Panc1 (cell line): ENCODE results near the gene MARK4. TPM values are rescaled to one million over a fixed set of nuclear protein-coding genes. Genes with fewer than 3 reads are reported as not detected.

Experiments
- ATAC-seq: fragments of 200-7000 bp; cut with Tn5 transposase; 2 replicates; pipeline ENCODE4 v1.9.1; 2020; ENCODE audit warnings: mild to moderate bottlenecking, moderate library complexity
- BruUV-seq: library from RNA; stranded (reverse); fragments of 400-500 nt; replicated peaks from 2 replicates; lab custom pipeline; 2021; lab: Mats Ljungman, UMichigan
- CTCF ChIA-PET: fragments of 300-600 bp; sonication (Branson Sonifier 250); formaldehyde crosslinking; loops from one replicate; lab custom pipeline; 2022; ENCODE audit warnings: antibody characterized with exemption; lab: Charles Lee
- POLR2A ChIA-PET: fragments of 300-600 bp; sonication (Branson Sonifier 250); formaldehyde crosslinking; loops from one replicate; lab custom pipeline; 2022; ENCODE audit warnings: antibody characterized with exemption; lab: Charles Lee
- DNase-seq: peaks from one replicate; pipeline ENCODE4 v3.0.0-alpha.2; 2010; ENCODE audit warnings: low read depth, low spot score
- H3K27ac ChIP-seq: 2 replicates; pipeline ENCODE4 v1.5.1; 2011; ENCODE audit warnings: mild to moderate bottlenecking, low read length, inconsistent platforms
- H3K27me3 ChIP-seq: fragments of 200-500 bp; sonication (Bioruptor generic); 2 replicates; pipeline ENCODE4 v1.6.0; 2014; ENCODE audit warnings: low read length, inconsistent platforms; ENCODE audit not compliant: control insufficient read depth, insufficient read depth
- H3K36me3 ChIP-seq: fragments of 200-500 bp; sonication (Bioruptor generic); 2 replicates; pipeline ENCODE4 v1.5.1; 2014; ENCODE audit warnings: inconsistent platforms, mild to moderate bottlenecking, low read length, moderate library complexity; ENCODE audit not compliant: control insufficient read depth, insufficient read depth
- H3K4me1 ChIP-seq: 2 replicates; pipeline ENCODE4 v1.5.1; 2011; ENCODE audit warnings: inconsistent platforms, mild to moderate bottlenecking, low read length, moderate library complexity; ENCODE audit not compliant: control insufficient read depth, insufficient read depth
- H3K4me3 ChIP-seq, 2 experiments: 2 replicates each; pipeline ENCODE4 v1.5.1; 2011 to 2012; ENCODE audit warnings: low read depth in 2 of 2, low read length in 2 of 2, mild to moderate bottlenecking in 2 of 2, inconsistent platforms in 1 of 2, moderate library complexity in 1 of 2
- H3K9me3 ChIP-seq: fragments of 200-500 bp; sonication (Bioruptor generic); 2 replicates; pipeline ENCODE4 v1.5.1; 2014; ENCODE audit warnings: low read depth, mild to moderate bottlenecking, inconsistent platforms, low read length, moderate library complexity; ENCODE audit not compliant: control insufficient read depth, insufficient read depth
- POLR2AphosphoS5 ChIP-seq: IDR thresholded peaks from 2 replicates; pipeline ENCODE4 v1.6.1; 2012; ENCODE audit warnings: mild to moderate bottlenecking, low read depth, low read length, moderate library complexity
- SIN3A ChIP-seq: IDR thresholded peaks from 2 replicates; pipeline ENCODE4 v1.6.1; 2012; ENCODE audit warnings: low read depth, mild to moderate bottlenecking, low read length, moderate library complexity, borderline replicate concordance; ENCODE audit not compliant: insufficient read depth
- TCF7L2 ChIP-seq: IDR thresholded peaks from 2 replicates; pipeline ENCODE4 v1.6.1; 2011; ENCODE audit warnings: mild to moderate bottlenecking, low read depth, low read length, inconsistent platforms
- in situ Hi-C: cut with HindIII; loops from 2 replicates; pipeline ENCODE4 v1.10.0; 2016; ENCODE audit warnings: low sequenced_read_pairs, low pct_unique_long_range_greater_than_20kb
- intact Hi-C: fragments of 100-400 bp; cut with micrococcal nuclease; formaldehyde crosslinking; loops from one replicate; pipeline ENCODE4 v1.10.0; 2022; ENCODE audit not compliant: unreplicated experiment
- total RNA-seq: library from RNA; stranded (reverse); gene quantifications from one replicate; pipeline ENCODE4 v1.2.1, GENCODE V29; 2021; ENCODE audit not compliant: unreplicated experiment
- TF ChIP-seq, protein P1 (sequence below), 2 experiments: IDR thresholded peaks; 2 replicates each; pipeline ENCODE4 v1.6.1; 2011 to 2012; ENCODE audit warnings: low read depth in 2 of 2, control low read depth in 1 of 2, low read length in 1 of 2, mild to moderate bottlenecking in 1 of 2, moderate library complexity in 1 of 2; ENCODE audit not compliant: insufficient read depth in 1 of 2
- TF ChIP-seq, protein P2 (sequence below): fragments of 450-650 bp; IDR thresholded peaks from 2 replicates; pipeline ENCODE4 v1.5.1; 2017; ENCODE audit warnings: mild to moderate bottlenecking

Gene MARK4
- total RNA-seq, 1 experiment from 2014 or later = 21.6 TPM

DNA sequence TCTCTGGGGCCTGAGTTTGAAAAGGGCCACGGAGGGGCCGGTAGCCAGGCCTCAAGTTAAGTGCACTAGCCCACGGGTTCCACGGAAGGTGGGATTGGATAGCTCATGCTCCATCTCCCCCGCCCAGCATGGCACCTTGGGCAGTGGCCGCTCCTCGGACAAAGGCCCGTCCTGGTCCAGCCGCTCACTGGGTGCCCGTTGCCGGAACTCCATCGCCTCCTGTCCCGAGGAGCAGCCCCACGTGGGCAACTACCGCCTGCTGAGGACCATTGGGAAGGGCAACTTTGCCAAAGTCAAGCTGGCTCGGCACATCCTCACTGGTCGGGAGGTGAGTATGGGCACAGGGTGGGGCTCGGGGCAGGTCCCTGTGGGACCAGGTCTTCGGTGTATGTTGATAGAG is 7.8 kb downstream of the MARK4 start:
- no peak overlapping the region for H3K4me3 ChIP-seq
- intact Hi-C loops = loop anchor here (10.0 kb wide), 1 partner anchor 66 kb away; the partner anchor contains the start of gene CKM

DNA sequence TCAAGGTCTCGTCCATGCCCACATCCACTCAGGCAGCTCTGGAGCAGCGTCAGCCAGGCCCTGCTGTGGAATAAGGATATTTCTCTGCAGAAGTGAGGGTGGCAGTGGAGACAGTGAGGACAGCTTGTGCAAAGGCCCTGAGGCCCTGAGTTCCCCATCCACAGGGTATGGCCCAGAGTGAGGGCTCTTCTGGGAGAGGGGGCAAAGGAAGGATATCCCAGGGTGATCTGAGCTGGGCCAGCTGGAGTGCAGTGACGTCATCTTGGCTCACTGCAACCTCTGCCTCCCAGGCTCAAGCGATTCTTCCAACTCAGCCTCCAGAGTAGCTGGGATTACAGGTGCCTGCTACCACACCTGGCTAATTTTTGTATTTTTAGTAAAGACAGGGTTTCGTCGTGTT is 11.5 kb downstream of the MARK4 start:
- intact Hi-C loops = no loop called here
- TF ChIP-seq SIN3A (no peak), TCF7L2 (no peak), POLR2AphosphoS5 (no peak)
- TF ChIP-seq, protein P1, sequence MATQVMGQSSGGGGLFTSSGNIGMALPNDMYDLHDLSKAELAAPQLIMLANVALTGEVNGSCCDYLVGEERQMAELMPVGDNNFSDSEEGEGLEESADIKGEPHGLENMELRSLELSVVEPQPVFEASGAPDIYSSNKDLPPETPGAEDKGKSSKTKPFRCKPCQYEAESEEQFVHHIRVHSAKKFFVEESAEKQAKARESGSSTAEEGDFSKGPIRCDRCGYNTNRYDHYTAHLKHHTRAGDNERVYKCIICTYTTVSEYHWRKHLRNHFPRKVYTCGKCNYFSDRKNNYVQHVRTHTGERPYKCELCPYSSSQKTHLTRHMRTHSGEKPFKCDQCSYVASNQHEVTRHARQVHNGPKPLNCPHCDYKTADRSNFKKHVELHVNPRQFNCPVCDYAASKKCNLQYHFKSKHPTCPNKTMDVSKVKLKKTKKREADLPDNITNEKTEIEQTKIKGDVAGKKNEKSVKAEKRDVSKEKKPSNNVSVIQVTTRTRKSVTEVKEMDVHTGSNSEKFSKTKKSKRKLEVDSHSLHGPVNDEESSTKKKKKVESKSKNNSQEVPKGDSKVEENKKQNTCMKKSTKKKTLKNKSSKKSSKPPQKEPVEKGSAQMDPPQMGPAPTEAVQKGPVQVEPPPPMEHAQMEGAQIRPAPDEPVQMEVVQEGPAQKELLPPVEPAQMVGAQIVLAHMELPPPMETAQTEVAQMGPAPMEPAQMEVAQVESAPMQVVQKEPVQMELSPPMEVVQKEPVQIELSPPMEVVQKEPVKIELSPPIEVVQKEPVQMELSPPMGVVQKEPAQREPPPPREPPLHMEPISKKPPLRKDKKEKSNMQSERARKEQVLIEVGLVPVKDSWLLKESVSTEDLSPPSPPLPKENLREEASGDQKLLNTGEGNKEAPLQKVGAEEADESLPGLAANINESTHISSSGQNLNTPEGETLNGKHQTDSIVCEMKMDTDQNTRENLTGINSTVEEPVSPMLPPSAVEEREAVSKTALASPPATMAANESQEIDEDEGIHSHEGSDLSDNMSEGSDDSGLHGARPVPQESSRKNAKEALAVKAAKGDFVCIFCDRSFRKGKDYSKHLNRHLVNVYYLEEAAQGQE (IDR thresholded peaks at IDR 0.05; ENCODE audit: insufficient read depth in 1 of 2, low read depth in 2 of 2, low read length in 1 of 2) = no peak
- TF ChIP-seq, protein P2, sequence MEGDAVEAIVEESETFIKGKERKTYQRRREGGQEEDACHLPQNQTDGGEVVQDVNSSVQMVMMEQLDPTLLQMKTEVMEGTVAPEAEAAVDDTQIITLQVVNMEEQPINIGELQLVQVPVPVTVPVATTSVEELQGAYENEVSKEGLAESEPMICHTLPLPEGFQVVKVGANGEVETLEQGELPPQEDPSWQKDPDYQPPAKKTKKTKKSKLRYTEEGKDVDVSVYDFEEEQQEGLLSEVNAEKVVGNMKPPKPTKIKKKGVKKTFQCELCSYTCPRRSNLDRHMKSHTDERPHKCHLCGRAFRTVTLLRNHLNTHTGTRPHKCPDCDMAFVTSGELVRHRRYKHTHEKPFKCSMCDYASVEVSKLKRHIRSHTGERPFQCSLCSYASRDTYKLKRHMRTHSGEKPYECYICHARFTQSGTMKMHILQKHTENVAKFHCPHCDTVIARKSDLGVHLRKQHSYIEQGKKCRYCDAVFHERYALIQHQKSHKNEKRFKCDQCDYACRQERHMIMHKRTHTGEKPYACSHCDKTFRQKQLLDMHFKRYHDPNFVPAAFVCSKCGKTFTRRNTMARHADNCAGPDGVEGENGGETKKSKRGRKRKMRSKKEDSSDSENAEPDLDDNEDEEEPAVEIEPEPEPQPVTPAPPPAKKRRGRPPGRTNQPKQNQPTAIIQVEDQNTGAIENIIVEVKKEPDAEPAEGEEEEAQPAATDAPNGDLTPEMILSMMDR = no peak
- Histone ChIP-seq H3K27me3 (no peaks in the 10 kb centered on the region), H3K27ac (no peak overlapping the region), H3K9me3 (no peaks in the 10 kb centered on the region), H3K4me3 (no peak overlapping the region), H3K4me1 (no peaks in the 10 kb centered on the region), H3K36me3 (no peaks in the 10 kb centered on the region)
- ATAC-seq (no peak), DNase-seq (no peak)
- no TSS peak for BruUV-seq
- in situ Hi-C loops = no loop called here
- ChIA-PET CTCF (no interaction called here), POLR2A (no interaction called here)

More for the DNA sequence above, 7.8 kb downstream of the MARK4 start:
- CTCF ChIA-PET = interaction anchor here (1.2 kb wide), 1 partner anchor 9 kb away, joined by 3 read pairs; no protein-coding TSS in a partner anchor
- Histone ChIP-seq H3K9me3 (no peaks in the 10 kb centered on the region), H3K36me3 (no peaks in the 10 kb centered on the region), H3K4me1 (no peaks in the 10 kb centered on the region), H3K27me3 (no peaks in the 10 kb centered on the region), H3K27ac (no peak overlapping the region)
- no TSS peak for BruUV-seq
- POLR2A ChIA-PET = no interaction called here
- no peak for DNase-seq
- in situ Hi-C loops = no loop called here
- no peak for TF ChIP-seq SIN3A
- TF ChIP-seq, protein P2 = no peak
- TF ChIP-seq TCF7L2 = no peak
- no peak for TF ChIP-seq POLR2AphosphoS5
- TF ChIP-seq, protein P1 (IDR thresholded peaks at IDR 0.05; ENCODE audit: insufficient read depth in 1 of 2, low read depth in 2 of 2, low read length in 1 of 2) = no peak
- no peak for ATAC-seq
